ENCODE data around the gene SHISA5. TPM values are rescaled to one million over a fixed set of nuclear protein-coding genes. Genes with fewer than 3 reads are reported as not detected.

The SHISA5 gene
- total RNA-seq, 1 experiment from 2014 or later: 137 TPM

DNA sequence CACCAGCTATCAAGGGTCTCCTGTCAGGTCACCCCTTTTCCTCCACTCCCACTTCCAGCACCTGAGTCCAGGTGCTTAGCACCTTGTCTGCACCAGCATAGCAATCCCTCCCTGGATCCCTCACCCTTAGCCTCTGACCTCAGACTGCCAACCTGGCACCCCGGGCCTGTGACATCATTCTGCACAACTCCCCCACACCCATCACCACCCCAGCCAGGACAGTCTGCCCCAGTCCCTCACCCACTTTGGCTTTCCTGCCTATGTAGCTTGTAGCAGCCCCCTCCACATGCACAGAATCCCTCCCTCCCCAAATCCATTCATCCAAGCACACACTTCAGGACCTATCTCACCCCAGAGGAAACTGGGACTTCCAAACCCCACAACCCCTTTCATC is 73.3 kb downstream of the SHISA5 start (continued):
- TF ChIP-seq, protein P1, sequence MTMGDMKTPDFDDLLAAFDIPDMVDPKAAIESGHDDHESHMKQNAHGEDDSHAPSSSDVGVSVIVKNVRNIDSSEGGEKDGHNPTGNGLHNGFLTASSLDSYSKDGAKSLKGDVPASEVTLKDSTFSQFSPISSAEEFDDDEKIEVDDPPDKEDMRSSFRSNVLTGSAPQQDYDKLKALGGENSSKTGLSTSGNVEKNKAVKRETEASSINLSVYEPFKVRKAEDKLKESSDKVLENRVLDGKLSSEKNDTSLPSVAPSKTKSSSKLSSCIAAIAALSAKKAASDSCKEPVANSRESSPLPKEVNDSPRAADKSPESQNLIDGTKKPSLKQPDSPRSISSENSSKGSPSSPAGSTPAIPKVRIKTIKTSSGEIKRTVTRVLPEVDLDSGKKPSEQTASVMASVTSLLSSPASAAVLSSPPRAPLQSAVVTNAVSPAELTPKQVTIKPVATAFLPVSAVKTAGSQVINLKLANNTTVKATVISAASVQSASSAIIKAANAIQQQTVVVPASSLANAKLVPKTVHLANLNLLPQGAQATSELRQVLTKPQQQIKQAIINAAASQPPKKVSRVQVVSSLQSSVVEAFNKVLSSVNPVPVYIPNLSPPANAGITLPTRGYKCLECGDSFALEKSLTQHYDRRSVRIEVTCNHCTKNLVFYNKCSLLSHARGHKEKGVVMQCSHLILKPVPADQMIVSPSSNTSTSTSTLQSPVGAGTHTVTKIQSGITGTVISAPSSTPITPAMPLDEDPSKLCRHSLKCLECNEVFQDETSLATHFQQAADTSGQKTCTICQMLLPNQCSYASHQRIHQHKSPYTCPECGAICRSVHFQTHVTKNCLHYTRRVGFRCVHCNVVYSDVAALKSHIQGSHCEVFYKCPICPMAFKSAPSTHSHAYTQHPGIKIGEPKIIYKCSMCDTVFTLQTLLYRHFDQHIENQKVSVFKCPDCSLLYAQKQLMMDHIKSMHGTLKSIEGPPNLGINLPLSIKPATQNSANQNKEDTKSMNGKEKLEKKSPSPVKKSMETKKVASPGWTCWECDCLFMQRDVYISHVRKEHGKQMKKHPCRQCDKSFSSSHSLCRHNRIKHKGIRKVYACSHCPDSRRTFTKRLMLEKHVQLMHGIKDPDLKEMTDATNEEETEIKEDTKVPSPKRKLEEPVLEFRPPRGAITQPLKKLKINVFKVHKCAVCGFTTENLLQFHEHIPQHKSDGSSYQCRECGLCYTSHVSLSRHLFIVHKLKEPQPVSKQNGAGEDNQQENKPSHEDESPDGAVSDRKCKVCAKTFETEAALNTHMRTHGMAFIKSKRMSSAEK (CRISPR knock-in tag; IDR thresholded peaks at IDR 0.05; ENCODE audit: borderline replicate concordance): no peak
- TF ChIP-seq NR3C1 (CRISPR knock-in tag; conservative IDR thresholded peaks at IDR 0.05; ENCODE audit: low read depth) (no peak), ESRRA (CRISPR knock-in tag; IDR thresholded peaks at IDR 0.05; ENCODE audit: borderline replicate concordance) (no peak)
- TF ChIP-seq, protein P2, sequence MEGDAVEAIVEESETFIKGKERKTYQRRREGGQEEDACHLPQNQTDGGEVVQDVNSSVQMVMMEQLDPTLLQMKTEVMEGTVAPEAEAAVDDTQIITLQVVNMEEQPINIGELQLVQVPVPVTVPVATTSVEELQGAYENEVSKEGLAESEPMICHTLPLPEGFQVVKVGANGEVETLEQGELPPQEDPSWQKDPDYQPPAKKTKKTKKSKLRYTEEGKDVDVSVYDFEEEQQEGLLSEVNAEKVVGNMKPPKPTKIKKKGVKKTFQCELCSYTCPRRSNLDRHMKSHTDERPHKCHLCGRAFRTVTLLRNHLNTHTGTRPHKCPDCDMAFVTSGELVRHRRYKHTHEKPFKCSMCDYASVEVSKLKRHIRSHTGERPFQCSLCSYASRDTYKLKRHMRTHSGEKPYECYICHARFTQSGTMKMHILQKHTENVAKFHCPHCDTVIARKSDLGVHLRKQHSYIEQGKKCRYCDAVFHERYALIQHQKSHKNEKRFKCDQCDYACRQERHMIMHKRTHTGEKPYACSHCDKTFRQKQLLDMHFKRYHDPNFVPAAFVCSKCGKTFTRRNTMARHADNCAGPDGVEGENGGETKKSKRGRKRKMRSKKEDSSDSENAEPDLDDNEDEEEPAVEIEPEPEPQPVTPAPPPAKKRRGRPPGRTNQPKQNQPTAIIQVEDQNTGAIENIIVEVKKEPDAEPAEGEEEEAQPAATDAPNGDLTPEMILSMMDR (IDR thresholded peaks at IDR 0.05): no peak

DNA sequence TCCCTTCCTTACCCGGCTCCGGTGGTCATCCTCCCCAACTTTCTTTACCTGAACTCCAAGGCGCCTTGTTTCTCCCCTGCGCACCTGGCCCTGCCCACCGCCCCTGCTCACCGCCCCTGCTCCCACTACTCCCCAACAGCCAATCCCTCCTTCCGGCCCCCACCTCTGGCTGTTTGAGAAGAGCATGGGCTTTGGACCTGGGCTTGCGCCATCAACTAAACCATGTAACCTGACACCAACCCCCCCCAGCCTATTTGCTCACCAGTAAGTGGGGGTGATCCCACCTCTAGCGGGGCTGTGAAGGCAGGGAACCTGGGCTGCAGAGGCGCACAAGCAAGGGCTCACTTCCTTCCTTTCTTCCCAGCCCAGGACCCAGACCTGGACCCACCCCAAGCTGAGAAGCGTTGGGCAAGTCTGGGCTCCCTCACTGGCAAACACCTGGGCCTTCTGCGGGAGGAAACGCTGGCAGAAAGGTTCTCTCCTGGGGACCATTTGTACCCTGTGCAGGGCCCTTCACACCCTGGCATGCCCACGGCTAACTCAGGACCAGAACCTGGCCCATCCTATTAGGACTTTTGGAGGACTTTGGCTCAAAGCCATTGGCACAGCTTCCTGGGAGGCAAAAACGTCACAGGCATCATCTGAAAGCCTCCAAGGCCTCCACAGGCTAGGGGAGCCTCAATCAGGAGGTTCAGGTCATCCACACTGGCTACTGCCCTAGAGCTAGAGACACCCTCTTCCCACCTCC is 73.8 kb downstream of the SHISA5 start, which contains the start of gene PLXNB1:
PLXNB1 (minus strand) TSS at position 127 of the 748 bp plus-strand sequence. CDS start 5,475 bp downstream, outside the sequence.
- ChIA-PET POLR2A (interaction anchor here (0.5 to 3.7 kb wide), 3 partner anchors 10 to 43 kb away, joined by 3 to 15 read pairs (median 3); partner anchors contain the start of genes CCDC51 and TMA7), CTCF (interaction anchor here (1.1 to 8.2 kb wide), 7 partner anchors 10 to 235 kb away, joined by 4 to 142 read pairs (median 5); partner anchors contain the start of genes CCDC51 and TMA7)
- ATAC-seq: peak; percentile 67
- Mint-ChIP-seq H3K9me3 (no peaks in the 10 kb centered on the region), H3K27ac (peak within 1 kb of the TSS; percentile 87), H3K27me3 (ENCODE audit: low read depth) (no peaks in the 10 kb centered on the region), H3K36me3 (peaks cover 34% of the 10 kb centered on the region), H3K4me1 (peaks cover 55% of the 10 kb centered on the region), H3K4me3 (peak within 1 kb of the TSS; percentile 87)
- peak; percentile 93 for DNase-seq (ENCODE audit: low spot score)
- TF ChIP-seq RORB (CRISPR knock-in tag; IDR thresholded peaks at IDR 0.05) (no peak), NR1H2 (CRISPR knock-in tag; IDR thresholded peaks at IDR 0.05) (no peak), ZNF219 (CRISPR knock-in tag; IDR thresholded peaks at IDR 0.05; ENCODE audit: borderline replicate concordance) (no peak), HMGA2 (CRISPR knock-in tag; IDR thresholded peaks at IDR 0.05) (no peak), ZNF121 (CRISPR knock-in tag; IDR thresholded peaks at IDR 0.05) (no peak)
- TF ChIP-seq, protein P3, sequence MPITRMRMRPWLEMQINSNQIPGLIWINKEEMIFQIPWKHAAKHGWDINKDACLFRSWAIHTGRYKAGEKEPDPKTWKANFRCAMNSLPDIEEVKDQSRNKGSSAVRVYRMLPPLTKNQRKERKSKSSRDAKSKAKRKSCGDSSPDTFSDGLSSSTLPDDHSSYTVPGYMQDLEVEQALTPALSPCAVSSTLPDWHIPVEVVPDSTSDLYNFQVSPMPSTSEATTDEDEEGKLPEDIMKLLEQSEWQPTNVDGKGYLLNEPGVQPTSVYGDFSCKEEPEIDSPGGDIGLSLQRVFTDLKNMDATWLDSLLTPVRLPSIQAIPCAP (CRISPR knock-in tag; IDR thresholded peaks at IDR 0.05): no peak
- TF ChIP-seq, protein P4, sequence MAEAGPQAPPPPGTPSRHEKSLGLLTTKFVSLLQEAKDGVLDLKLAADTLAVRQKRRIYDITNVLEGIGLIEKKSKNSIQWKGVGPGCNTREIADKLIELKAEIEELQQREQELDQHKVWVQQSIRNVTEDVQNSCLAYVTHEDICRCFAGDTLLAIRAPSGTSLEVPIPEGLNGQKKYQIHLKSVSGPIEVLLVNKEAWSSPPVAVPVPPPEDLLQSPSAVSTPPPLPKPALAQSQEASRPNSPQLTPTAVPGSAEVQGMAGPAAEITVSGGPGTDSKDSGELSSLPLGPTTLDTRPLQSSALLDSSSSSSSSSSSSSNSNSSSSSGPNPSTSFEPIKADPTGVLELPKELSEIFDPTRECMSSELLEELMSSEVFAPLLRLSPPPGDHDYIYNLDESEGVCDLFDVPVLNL (CRISPR knock-in tag; IDR thresholded peaks at IDR 0.05; ENCODE audit: borderline replicate concordance, low read depth): no peak
- TF ChIP-seq, protein P5, sequence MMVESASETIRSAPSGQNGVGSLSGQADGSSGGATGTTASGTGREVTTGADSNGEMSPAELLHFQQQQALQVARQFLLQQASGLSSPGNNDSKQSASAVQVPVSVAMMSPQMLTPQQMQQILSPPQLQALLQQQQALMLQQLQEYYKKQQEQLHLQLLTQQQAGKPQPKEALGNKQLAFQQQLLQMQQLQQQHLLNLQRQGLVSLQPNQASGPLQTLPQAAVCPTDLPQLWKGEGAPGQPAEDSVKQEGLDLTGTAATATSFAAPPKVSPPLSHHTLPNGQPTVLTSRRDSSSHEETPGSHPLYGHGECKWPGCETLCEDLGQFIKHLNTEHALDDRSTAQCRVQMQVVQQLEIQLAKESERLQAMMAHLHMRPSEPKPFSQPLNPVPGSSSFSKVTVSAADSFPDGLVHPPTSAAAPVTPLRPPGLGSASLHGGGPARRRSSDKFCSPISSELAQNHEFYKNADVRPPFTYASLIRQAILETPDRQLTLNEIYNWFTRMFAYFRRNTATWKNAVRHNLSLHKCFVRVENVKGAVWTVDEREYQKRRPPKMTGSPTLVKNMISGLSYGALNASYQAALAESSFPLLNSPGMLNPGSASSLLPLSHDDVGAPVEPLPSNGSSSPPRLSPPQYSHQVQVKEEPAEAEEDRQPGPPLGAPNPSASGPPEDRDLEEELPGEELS (CRISPR knock-in tag; IDR thresholded peaks at IDR 0.05): 0 out of 2 replicates have a peak, but pooled peaks have one; percentile 29
- TF ChIP-seq, protein P6, sequence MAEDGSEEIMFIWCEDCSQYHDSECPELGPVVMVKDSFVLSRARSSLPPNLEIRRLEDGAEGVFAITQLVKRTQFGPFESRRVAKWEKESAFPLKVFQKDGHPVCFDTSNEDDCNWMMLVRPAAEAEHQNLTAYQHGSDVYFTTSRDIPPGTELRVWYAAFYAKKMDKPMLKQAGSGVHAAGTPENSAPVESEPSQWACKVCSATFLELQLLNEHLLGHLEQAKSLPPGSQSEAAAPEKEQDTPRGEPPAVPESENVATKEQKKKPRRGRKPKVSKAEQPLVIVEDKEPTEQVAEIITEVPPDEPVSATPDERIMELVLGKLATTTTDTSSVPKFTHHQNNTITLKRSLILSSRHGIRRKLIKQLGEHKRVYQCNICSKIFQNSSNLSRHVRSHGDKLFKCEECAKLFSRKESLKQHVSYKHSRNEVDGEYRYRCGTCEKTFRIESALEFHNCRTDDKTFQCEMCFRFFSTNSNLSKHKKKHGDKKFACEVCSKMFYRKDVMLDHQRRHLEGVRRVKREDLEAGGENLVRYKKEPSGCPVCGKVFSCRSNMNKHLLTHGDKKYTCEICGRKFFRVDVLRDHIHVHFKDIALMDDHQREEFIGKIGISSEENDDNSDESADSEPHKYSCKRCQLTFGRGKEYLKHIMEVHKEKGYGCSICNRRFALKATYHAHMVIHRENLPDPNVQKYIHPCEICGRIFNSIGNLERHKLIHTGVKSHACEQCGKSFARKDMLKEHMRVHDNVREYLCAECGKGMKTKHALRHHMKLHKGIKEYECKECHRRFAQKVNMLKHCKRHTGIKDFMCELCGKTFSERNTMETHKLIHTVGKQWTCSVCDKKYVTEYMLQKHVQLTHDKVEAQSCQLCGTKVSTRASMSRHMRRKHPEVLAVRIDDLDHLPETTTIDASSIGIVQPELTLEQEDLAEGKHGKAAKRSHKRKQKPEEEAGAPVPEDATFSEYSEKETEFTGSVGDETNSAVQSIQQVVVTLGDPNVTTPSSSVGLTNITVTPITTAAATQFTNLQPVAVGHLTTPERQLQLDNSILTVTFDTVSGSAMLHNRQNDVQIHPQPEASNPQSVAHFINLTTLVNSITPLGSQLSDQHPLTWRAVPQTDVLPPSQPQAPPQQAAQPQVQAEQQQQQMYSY (CRISPR knock-in tag; IDR thresholded peaks at IDR 0.05): no peak
- TF ChIP-seq, protein P7, sequence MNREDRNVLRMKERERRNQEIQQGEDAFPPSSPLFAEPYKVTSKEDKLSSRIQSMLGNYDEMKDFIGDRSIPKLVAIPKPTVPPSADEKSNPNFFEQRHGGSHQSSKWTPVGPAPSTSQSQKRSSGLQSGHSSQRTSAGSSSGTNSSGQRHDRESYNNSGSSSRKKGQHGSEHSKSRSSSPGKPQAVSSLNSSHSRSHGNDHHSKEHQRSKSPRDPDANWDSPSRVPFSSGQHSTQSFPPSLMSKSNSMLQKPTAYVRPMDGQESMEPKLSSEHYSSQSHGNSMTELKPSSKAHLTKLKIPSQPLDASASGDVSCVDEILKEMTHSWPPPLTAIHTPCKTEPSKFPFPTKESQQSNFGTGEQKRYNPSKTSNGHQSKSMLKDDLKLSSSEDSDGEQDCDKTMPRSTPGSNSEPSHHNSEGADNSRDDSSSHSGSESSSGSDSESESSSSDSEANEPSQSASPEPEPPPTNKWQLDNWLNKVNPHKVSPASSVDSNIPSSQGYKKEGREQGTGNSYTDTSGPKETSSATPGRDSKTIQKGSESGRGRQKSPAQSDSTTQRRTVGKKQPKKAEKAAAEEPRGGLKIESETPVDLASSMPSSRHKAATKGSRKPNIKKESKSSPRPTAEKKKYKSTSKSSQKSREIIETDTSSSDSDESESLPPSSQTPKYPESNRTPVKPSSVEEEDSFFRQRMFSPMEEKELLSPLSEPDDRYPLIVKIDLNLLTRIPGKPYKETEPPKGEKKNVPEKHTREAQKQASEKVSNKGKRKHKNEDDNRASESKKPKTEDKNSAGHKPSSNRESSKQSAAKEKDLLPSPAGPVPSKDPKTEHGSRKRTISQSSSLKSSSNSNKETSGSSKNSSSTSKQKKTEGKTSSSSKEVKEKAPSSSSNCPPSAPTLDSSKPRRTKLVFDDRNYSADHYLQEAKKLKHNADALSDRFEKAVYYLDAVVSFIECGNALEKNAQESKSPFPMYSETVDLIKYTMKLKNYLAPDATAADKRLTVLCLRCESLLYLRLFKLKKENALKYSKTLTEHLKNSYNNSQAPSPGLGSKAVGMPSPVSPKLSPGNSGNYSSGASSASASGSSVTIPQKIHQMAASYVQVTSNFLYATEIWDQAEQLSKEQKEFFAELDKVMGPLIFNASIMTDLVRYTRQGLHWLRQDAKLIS (CRISPR knock-in tag; IDR thresholded peaks at IDR 0.05; ENCODE audit: borderline replicate concordance): no peak
